ENCODE results near the gene OCA2.

Gene OCA2

DNA sequence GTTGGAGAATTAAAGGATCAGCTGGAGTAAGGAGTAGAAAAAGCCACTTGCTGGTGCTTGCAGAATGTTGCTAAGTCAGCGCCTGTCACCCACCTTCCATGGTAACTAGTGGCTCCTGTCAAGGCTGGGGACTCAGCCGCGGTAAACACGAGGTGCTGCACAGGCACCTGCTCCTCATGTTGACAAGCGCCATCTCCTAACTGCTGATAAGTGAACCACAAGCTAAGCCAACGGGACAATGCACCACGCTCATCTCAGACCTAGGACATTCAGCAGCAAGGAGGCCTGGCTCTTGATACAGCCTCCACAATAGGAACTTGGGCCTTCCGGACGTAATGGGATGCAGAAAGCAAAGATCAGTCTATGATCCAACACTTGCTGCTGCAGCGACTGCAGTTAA lies 264.4 kb downstream of the OCA2 start:
- no peak for DNase-seq

DNA sequence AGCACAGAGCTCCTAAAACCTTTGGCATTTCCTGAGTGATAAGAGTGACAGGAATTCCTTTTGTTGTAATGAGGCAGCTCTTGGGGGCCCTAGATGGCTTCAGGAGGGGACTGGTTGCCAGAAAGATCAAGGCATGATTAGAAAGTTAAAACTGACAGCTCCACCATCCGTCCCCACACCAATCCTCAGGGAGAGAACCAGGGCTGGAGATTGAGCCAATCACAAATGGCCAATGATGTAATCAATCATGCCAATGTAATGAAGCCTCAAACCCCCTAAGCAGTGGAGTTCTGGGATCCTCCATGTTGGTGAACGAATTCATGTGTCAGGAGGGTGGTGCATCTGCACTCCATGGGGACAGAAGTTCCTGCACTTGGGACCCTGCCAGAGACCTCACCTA lies 265.1 kb downstream of the OCA2 start:
- no peak for DNase-seq

DNA sequence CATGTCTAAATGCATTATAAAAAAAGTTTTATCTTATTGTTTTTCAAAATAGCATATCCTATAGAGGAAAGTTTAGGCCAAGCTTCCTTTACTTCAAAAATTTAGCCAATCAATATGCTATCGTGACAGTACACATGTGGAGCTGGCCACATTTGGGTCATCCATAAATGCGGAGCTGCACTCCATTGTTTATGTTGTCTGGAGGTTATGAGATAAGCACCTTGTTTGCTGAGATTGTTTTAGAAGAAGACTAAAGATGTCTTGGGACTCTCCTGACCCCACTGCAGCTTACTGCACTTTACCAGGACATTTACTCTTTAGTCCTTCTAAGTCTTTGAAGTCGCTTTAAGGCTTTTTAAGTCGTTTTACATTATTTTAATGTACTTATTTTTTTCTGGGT lies 265.9 kb downstream of the OCA2 start:
- DNase-seq, result no peak

DNA sequence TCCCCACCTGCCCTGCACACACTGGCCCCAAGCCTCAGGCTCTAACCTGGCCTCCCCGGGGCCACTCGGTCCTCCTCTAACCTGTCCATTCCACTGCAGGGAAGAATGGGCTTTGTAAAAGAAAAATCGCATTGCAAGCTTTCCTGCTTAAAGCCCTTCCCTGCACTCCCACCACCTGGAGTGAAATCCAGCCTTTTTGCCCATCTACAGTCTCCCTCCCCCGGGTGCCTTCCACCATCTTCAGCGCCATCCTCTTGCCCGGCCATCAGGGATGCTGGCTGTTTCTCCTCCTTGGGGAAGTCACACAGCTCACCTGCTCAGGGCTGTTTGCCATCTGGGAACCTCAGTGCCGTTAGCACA lies 266.9 kb downstream of the OCA2 start:
- no peak for DNase-seq

DNA sequence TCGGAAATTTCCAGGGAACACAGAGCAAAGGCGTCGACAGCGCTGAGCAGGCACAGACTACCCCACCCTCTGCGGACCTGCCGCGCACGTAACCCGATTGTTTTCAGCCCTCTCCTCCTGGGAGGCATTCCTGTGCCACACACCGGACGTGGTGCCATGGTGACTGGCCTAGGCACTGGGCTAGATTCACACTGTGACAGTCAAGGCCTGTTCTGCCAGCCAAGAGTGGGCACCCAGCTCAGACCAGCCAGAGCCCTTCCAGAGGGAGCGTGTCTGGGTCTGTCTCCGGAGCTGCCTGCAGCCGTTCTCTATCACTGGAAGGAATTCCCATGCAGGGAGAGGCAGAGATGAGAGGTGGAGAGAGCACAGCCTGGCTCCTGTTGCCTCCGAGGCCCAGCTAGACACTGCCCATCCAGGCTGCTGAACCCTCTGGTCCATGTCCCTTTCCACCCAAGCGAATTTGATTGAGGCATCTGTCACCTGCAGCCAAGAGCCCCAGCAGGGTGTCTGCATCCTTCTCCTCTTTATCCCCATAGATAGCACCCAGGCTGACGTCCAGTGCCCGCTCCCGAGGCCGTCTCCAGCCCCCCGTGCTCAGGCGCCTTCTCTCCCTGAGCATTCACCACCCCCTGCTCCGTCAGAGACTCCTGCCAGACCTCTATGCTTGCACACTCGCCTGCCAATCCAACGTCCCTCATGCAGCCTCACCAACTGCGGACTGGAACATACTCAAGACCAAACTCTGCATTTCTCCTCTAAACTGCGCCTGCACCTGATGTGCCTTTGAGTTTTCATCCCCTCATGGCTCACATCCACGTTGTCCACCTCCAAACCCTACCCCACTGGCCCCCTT lies 267.5 kb downstream of the OCA2 start:
- no peak for DNase-seq

DNA sequence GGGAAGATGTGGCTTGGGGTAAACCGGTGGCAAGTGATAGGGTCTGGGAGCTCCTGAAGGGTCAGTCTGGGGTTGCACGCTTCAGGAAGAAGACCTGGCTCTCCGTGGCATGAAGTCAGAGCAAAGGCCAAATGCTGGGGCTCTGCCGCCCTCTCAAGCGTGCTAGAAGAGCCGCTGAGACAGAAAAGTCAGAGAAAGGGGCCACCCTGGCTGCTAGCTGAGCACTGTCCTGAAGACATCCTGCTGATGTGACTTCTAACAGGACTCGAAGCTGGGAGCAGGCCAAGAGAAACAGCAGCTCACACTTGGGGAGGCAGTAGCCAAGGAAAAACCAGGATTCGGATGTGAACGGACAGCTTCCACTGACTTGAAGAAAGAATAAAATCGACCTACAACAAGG lies 270.4 kb downstream of the OCA2 start:
- no peak for DNase-seq

DNA sequence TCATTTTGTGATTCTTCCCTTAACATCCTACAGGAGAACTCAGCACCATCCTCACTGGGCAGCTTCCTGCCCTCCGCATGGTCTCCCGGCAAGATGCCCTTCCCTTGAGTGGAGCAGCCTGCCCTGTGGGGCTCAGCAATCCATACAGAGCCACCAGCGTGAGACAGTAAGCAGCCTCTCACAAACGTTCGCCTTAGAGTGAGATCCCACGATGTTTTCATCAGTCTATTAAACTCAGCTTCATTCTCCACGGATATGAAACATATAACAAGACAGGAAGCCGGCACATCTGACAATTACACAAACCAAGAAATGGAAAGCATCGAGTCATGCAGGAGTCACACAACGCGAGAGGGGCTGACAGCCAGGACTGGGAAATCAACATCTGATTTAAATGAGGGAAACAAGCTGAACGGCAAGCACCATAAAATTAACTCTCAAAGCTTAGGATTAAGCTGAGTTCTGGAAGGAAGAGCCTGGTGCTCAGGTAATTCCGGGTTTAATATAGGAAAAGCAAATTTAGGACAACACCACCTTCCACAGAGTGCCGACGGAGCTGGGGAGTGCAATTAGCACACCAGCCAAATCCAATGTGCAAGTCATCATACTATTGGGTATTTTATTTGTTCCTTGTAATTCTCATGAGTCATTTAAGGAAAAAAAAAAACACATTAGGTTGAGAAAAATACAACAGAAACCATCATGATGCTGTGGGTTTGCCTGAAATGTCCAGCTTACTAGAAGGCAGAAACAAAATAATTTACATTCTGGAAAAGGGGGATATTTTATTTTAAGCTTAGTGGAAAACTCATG lies 272.0 kb downstream of the OCA2 start:
- no peak for DNase-seq

DNA sequence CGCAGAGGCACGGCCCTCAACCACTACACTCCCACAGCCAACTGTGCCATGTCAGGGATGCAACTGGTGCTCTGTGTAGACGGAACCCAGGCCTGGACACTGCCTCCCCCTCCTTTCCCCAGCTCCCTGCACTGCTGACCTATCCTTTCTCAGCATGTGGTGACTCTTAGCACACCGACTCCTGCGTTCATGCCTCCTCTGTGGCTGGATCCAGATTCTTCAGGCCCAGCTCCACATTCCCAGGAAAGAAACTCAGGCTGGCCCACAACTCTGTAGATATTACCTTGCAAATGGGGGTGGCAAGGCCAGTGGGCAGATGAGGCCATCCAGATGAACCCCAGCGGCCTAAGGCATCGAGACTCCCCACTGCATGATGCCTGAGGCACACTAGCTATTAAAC lies 272.7 kb downstream of the OCA2 start:
- no peak for DNase-seq

DNA sequence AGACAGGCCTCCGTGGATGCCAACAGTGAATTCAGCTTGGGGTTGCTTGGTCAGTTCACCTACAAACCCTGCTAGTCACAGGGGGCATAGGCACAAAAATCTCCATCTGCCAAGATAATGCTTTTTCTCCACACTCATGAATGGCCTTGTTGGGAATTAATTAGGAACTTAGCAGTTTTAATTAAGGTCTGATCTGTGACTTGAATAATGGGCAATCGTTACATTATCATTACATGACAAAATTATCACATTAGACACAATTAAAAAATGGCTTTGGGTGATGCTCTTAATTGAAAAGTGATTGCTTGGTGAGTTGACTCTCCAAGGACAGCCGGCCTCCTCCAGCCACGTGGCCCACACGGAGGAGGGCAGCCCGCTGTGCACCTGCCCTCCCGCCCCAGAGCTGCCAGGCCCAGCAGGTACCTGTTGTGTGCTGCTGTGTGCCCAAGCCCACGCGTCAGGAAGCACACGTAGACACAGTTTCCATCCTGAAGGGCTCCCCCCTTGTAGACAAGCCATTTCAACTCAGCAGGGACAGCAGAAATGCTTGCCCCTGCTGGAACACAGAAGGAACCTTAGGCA lies 274.2 kb downstream of the OCA2 start:
- DNase-seq, result no peak

DNA sequence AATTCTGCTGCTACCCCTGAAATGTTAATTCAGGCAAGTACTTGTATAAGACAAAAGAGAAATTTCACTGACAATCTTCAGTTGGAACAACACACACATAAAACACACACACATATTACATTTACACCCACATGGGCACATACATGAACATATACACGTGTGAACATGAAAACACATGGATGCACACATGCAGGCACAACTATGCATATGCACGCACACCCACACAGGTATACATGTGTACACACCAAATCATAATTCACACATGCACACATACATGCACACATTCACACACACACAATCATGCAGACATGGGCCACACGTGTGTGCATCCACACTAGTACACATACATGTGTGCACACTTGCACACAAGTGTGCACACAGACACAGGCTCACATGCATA lies 277.8 kb downstream of the OCA2 start:
- DNase-seq, result no peak

DNA sequence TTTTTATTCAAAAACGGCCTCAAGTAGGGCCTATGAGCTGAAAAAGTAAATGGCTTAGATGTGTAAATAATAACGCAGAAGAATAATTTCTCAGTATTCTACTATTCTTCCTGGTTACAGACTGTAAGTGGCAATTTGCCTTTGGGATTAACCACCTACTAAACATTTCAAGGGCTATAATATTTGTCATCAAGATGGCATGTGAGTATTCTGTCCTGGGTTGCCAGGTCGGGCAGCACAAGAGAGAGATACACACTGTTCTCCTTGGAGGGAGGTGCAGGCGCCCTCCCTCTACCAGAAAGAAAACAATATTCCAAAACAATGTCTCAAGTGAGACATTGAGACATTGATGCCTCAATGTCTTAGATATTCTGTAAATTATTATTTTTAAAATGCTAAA lies 278.4 kb downstream of the OCA2 start:
- DNase-seq, result no peak

DNA sequence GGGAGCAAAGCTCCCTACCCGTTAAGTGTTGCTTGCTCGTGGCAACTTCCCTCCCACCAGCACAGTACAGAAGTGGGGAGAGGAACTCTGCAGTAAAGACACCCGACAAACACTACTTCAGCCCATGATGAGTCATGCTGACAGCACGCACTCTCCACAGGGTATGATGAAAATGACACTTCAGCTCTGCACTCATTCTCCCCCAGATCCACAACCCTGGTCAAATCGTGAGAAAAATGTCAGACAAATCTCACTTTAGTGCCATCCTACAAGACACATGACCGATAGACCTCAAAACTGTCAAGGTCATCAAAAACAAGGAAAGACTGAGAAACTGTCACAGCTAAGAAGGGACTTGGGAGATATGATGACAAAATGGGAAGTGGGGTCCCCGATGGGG lies 278.9 kb downstream of the OCA2 start:
- no peak for DNase-seq

DNA sequence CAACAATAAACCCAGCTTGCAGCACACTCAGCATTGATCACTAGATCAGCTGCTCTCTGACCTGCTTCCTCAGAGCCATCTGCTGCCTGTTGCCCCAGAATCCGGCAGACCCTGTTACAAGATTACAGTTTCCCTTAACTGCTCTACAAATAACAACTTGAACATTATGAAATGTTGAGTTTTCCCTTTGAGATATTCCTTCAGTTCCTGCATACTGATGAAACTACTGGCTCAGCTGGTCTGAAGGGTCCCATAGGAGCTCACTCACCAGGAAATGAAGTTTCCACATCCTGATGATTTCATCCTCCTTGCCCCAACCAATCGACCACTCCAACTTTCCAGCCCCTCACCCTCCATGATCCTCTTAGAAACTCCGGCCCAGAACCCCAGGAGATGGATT lies 281.9 kb downstream of the OCA2 start:
- DNase-seq, result no peak

DNA sequence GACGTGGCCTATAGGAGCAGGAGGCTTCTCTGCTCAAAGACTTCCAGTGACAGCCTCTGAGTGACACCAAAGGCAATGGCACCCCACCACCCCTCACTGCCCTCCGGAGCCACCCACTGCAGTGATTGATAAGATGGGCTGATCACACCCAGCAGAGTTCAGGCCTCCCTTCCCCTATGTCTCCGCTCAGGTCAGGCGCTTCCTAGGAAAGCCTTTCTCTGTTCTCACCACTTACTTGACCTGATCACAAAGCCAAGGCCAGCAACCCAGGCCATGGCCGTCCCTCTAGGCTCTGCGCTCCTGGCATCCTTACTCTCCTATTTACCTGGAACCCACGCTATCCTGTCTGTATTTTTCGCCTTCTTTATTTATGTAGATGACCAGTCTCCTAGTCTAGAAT lies 282.3 kb downstream of the OCA2 start:
- DNase-seq, result no peak

DNA sequence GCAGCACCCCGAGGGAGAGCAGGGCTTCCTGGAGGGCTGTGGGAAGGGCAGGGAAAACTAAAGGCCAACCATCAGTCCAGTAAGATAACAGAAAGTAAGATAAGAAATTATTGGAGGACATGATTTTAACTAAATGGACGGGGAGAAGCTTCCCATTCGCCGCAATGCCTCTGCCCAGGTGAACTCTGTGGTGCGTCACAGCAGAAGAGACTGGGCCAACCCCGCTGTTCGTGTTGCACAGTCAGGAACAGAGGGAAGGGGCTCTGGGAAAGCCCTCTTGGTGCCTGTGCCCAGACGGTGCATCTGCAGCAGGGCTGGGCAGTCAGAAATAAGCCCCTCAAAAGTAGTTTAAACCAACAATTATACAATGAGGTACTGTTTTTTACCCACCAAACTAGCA lies 284.1 kb downstream of the OCA2 start:
- DNase-seq, result no peak

DNA sequence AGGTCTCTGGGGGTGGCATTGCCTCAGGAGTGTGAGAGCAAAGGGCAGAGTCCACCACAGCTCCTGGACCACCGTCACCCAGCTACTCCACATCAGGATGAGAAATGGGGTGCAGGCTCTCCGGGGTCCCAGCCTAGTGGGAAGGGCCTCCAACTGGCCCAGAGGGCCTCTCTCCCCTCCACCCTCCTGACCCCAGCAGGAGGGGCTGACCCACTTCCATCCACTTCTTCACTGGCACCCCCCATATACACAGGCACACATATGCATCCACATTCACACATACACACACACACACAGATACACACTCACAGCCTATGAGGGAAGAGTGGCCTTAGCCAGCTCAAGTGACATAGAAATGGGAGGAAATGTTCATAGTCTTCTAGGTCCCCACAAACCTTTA lies 286.0 kb downstream of the OCA2 start:
- DNase-seq, result no peak

DNA sequence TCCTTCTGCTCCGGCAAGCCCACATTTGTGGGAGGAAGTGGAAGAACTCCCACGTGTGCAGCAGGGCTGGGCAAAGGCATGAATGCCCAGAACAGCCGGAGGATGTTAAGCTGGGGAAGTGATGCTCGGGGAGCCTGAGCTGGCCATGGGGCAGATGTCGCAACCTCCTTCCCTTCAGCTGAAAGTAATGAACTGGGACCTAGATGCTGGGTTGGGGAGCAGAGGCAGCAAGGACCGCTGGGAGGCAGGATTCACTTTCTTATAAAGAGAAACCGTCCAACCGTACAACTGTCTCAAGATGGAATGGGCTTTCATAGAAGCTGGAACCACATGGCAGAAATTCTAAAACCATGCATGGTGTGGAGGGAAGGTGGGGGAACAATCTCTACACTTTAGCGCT lies 290.9 kb downstream of the OCA2 start:
- no peak for DNase-seq

DNA sequence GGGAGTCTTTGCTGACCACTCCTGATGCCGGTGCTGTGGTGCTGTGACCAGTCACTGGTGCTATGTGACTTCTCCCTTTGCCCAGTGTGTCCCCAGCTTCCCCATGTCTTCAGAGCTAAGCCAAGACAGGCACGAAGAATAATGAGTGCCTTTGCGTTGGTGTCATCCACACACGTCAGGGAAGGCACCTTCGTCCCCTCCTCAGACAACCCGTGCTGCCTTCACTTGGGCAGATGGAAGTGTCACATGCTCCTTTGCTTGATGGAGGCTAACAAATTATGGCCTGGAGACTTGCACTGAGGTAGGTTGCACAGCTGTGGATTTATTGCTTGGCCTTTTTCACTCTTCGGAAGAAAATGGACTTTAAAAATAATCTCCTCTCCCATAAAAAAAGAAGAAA lies 291.8 kb downstream of the OCA2 start:
- no peak for DNase-seq

DNA sequence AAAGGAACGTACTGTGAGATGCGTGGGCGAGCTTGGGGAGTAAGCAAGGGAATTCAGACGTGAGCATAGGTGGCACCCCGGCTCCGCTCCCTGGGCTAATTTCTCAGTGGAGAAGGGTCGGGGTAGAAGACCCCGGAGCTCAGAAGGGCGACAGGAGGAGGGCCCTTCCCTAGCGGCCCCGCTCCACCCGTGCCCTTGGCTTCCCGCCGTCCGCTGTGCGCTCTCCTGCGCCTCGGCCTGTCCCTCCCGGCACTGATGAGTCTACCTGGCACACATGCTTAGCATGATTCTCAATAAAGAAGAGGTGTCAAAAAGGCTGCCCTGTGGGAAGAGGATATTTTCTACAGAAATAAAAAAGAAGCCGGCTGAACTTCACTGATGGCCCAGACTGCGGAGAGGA lies 292.7 kb downstream of the OCA2 start:
- no peak for DNase-seq

DNA sequence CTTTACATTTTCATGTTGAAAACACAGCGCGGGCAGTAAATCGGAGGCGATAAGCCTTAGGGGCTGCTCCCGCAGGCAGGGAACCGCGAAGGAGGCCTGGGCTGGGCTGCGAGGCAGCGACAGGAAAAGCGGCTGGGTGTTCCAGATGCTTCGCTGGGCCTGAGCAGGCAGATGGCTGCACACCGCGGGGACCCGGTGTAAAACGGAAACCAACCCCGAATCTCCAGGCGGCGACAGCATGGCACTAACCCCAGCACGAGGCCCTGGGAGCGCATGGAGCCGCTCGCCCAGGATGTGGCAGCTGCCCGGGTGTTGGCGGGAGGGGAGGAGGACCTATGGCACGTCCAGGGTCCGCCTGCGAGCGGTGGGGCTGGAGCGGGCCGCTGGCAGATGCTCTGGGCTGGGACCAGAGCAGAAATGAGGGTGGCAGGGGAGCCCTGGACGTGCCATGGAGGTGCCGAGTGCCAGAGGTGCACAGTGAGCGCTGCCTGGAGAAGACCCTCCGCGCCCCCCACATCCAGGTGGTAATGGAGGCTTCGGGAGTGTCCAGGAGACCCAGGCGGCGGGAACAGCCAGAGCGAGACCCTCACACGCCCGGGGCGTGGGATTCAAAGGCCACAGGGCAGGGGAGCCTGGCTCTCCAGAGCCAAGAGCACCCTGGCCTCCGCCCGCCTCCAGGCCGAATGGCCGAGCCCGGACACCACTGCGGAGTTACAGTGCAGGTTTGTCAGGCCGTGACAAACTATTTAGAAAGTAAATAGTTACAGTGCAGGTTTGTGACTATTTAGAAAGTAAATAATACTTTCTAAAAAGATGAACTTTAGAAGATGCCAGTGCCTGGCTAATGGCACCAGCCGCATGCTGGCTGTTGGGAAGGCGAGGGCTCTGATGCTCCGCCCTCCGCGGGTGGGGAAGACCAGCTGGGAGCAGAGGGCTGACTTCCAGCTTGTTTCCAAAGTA lies 293.6 kb downstream of the OCA2 start:
- no peak for DNase-seq

DNA sequence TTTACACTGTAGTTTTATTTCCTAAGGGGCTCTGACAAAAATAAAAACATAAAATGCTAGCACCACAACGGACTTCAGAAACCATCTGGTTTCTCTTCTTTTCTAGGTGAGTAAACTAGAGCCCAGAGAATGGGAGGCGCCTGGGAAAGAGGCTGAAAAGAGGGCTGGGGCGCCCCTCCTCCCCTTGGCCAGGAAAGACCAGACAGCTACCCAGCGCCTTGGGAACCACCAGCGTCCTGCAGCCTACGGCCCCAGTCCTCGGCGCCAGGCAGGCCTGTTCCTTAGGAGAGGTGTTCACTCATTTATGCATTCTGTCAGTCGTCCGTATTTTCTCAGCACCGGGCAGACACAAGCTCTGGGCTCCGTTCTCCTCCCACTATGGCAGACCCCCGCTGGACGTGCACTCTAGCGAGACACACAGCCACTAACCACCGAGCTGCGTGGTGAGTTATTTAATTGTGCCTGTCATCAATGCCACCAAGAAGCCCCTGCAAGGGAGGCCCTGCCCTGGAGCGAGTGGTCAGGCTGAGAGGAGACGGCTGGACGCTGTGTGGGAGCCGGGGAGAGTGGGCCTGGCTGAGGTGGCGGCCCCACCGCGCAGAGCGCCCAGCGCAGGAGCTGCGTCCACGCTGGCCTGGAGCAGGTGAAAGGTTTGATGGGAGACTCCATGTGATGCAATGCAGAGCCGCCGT lies 294.4 kb downstream of the OCA2 start:
- no peak for DNase-seq

DNA sequence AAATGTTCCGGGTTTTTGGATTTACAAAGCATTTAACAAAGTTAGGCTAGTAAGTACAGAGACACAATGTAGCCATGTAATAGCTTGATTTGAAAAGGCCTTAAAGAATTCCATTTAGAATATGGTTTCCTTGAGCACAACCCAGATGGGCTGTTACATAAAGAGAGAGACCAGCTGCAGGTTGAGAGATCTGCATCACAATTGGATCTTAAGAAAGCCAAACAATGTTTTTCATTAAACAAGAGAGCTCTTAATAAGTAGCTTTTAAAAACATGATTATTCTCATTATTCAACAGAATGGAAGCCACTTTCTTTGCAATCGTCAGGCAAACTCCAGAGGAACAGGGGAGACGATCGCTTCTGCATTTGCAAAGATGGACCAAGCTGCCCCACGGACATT lies 300.3 kb downstream of the OCA2 start:
- DNase-seq, result no peak
